ENCODE measurements around the gene TMCC2. TPM values are rescaled to one million over a fixed set of nuclear protein-coding genes. Genes with fewer than 3 reads are reported as not detected.

The TMCC2 gene
- total and polyA plus RNA-seq, 2 of the 8 experiments (the other 6 are each of a cell fraction or from before 2014, with no cell fraction given), result 6.7 to 6.8 TPM

DNA sequence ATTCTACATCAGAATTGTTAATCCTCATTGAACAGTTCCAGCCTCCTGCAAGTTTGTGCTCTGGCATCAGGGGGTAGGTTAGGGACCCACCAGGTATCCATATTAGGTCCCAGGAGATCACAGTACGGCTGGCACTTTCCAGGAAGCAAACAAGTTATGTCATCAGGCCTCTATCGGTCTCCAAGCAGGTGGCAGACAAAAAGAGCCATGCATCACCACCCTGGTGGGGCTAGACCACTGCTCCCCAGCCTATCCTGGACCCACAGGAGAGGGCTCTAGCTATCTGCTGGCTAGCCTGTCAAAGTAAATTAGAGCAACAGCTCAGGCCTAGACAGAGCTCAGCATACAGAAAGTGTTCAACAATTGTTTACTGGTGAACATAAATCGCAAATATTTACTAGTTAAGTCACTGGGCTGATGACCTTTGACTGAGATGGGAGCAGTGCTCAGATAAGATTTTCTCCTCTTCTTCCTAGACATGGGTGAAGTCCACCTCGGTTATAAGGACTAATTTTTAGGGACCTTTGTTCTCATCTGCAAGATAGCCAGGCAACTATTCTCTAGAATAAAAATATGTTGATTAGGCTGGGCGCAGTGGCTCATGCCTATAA lies 87.4 kb downstream of the TMCC2 start:
- no peak overlapping the region for H3K4ac ChIP-seq (replicated peaks; ENCODE audit: insufficient read length, low read depth, low read length)
- peak overlapping the region in 1 of 2 experiments; percentile 81; a peak in 2 of 4 replicates for H3K4me2 ChIP-seq (ENCODE audit: insufficient read depth in 1 of 2, low read depth in 2 of 2, low read length in 2 of 2)
- no peak overlapping the region for H4K5ac ChIP-seq (ENCODE audit: insufficient read length, low read depth, low read length)
- no peak overlapping the region for H3K14ac ChIP-seq (ENCODE audit: insufficient read length)
- no peak overlapping the region for H3K56ac ChIP-seq (replicated peaks; ENCODE audit: insufficient read length, low read depth, low read length)
- H2AFZ ChIP-seq (ENCODE audit: low read length), result no peak overlapping the region
- H3K79me2 ChIP-seq (ENCODE audit: control insufficient read depth in 1 of 2, insufficient read depth in 2 of 2, low read length in 2 of 2), result peaks cover 46 to 87% of the 10 kb centered on the region in 2 experiments
- no peak overlapping the region for H2BK15ac ChIP-seq (ENCODE audit: low read length)
- no peak overlapping the region for H2BK5ac ChIP-seq (ENCODE audit: low read depth, low read length)
- H3K9me3 ChIP-seq (ENCODE audit: insufficient read depth in 2 of 2, low read depth in 1 of 2, low read length in 1 of 2), result no peaks in the 10 kb centered on the region
- POLR2A ChIA-PET (ENCODE audit: partially characterized antibody), result interaction anchor here (1.2 to 7.5 kb wide), 8 partner anchors 10 to 132 kb away, joined by 3 to 124 read pairs (median 6); partner anchors contain the start of gene TMCC2
- no peak overlapping the region for H3K27ac ChIP-seq (ENCODE audit: low read depth, low read length)
- WGBS, 2 experiments (ENCODE audit: extremely low coverage in 1 of 2, insufficient coverage in 1 of 2, insufficient read length in 1 of 2, insufficient replicate concordance in 2 of 2, low coverage in 1 of 2, low lambda C conversion rate in 2 of 2, missing lambda C conversion rate in 1 of 2), result 88% methylated on average over 5 of the region's 5 CpGs; no CpG with 5 or more reads in 1 of the 2 experiments
- no peak overlapping the region for H4K8ac ChIP-seq (ENCODE audit: extremely low read depth, insufficient read depth, low read length)
- no peak for DNase-seq (ENCODE audit: low read depth in 1 of 2, low spot score in 2 of 2)
- H3K18ac ChIP-seq (ENCODE audit: extremely low read depth, low read length), result no peak overlapping the region
- H2AK5ac ChIP-seq (ENCODE audit: low read depth, low read length), result no peak overlapping the region
- H2BK20ac ChIP-seq (ENCODE audit: low read length), result no peak overlapping the region
- no peak overlapping the region for H2BK120ac ChIP-seq (replicated peaks; ENCODE audit: low read depth, low read length)
- H3K36me3 ChIP-seq (ENCODE audit: control insufficient read depth in 2 of 4, insufficient read depth in 4 of 4, low read length in 3 of 4), result peaks cover 10 to 23% (median 18%) of the 10 kb centered on the region in 4 experiments
- no peak overlapping the region for H3K23ac ChIP-seq (ENCODE audit: insufficient read length)
- H3K9ac ChIP-seq (replicated peaks in 1 of 4; ENCODE audit: extremely low read depth in 1 of 4, low read depth in 3 of 4, low read length in 3 of 4), result no peak overlapping the region
- peaks cover 35 to 60% (median 48%) of the 10 kb centered on the region in 4 experiments for H3K4me1 ChIP-seq (replicated peaks in 1 of 4; ENCODE audit: control insufficient read depth in 3 of 4, insufficient read depth in 4 of 4, low read length in 3 of 4)
- H4K20me1 ChIP-seq (replicated peaks in 1 of 2; ENCODE audit: control insufficient read depth in 1 of 2, insufficient read depth in 2 of 2, low read length in 2 of 2), result peaks cover 6 to 36% of the 10 kb centered on the region in 2 experiments
- FAIRE-seq, result no peak
- CTCF ChIA-PET (ENCODE audit: partially characterized antibody), result interaction anchor here (1.4 to 67.1 kb wide), 6 partner anchors 11 to 45 kb away, joined by 5 to 2424 read pairs (median 20); no protein-coding TSS in a partner anchor
- H2BK12ac ChIP-seq (ENCODE audit: low read depth, low read length), result no peak overlapping the region
- H4K91ac ChIP-seq (replicated peaks; ENCODE audit: insufficient read length, low read length), result no peak overlapping the region
- TF ChIP-seq POLR2AphosphoS5 (IDR thresholded peaks at IDR 0.05; ENCODE audit: low read depth, low read length) (peak; percentile 27; the same call in 1 of the 2 replicates), BACH1 (IDR thresholded peaks at IDR 0.05; ENCODE audit: low read length) (no peak), TCF12 (IDR thresholded peaks at IDR 0.05; ENCODE audit: low read depth, low read length) (0 out of 2 replicates have a peak, but pooled peaks have one; percentile 28)
- peaks cover 49% of the 10 kb centered on the region for H3K79me1 ChIP-seq (ENCODE audit: low read depth, low read length)
- no peak overlapping the region for H3K4me3 ChIP-seq (ENCODE audit: extremely low read depth in 1 of 4, insufficient read depth in 2 of 4, low read depth in 3 of 4, low read length in 4 of 4)
- H3K27me3 ChIP-seq (replicated peaks in 1 of 4; ENCODE audit: control insufficient read depth in 3 of 4, extremely low read depth in 1 of 4, insufficient read depth in 3 of 4, low read length in 3 of 4), result no peaks in the 10 kb centered on the region
- peaks cover 2% of the 10 kb centered on the region; the same call in 1 of the 2 replicates for H3K23me2 ChIP-seq (ENCODE audit: low read depth, low read length)

All from H1 (cell line).